GM19463 (cell line): ENCODE data around the gene GPRIN1.
A peak's percentile ranks its signal among the peaks of the same experiment; 100 is the strongest.

Experiments
- ATAC-seq: cut with Tn5 transposase; IDR thresholded peaks from one replicate; pipeline ENCODE4 v1.9.1; 2021; ENCODE audit warnings: mild to moderate bottlenecking, moderate library complexity; ENCODE audit not compliant: unreplicated experiment

Gene GPRIN1

DNA sequence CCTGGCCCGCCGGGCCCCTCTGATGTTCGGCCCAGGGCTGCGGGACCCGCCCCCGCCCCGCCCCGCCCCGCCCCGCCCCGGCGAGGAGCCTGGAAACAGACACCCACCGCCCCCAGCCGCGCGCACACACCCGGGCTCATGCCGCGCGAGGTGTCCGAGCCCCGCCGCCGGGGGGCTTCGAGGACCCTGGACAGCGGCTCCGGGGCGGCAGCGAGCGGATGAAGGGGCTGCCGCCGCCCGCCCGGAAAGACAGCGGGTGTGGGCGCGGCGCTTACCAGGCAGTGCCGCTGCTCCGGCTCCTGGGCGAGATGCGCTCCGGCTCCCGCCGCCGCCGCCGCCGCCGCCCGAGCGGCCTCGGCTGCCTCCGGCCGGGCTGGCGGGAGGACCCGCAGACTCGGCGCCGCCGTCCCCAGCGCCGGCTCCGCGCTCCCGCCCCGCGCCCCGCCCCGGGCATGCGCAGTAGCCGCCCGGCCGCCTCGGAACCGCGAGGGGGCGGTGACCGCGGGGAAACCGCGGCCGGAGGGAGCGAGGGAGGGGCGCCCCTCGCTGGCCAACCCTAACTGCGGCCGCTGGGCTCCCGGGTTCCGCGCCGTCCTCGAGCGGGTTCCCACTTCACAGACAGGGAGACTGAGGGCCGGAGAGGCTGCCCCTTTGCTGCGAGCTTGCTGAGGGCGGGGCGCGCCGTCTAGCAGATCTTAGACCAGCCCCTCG is at the start of gene GPRIN1:
GPRIN1 (minus strand) TSS at position 433 of the 711 bp plus-strand sequence. CDS start 10,322 bp downstream, outside the sequence.
- ATAC-seq, result peak; percentile 76

DNA sequence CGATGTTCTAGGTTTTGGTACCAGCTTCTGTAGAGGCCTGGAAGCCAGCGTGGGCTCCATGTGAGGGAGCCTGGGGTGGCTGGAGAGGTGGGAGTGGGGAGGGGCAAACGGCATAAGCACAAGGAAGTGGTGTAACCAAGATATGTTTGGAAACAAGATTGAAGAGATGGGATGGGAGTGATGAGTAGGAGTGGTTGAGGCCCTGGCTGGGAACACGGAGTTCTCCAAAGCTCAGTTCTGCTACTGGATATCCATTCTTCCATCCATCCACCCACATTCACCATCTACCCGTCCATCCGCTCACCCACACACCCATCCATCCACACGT is 49.5 kb upstream of the GPRIN1 start:
- ATAC-seq, result no peak

DNA sequence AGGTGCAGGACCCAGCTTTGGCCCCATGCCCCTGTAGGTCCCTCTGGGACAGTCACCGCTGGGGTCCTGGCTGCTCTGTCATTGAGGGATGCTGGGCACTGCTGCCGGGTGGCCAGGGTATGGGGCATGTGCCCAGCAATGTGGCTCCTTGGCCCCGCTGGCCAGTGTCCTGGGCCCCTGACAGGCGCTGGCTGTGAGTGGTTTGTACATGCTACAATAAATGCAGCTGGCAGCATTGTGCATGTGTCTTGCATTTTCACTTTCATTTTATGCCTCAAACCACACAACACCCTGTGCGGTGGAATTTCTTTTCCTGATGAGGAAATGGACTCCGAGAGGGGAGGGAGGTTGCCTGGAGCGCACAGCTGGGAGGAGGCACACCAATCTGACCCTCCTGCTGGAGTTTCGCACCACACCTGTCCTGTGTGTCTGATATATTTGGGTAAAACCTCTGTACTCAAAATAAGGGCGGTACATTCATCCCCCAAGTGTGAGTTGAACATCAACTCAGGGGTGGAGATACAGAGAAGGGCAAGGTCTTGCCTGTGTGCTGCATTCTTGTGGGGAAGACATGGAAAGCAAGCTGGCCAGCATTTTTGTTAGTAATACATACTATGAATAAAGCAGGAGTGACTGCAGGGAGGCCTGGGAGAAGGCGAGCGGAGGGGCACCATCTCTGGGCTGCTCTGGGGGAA is 49.0 kb upstream of the GPRIN1 start:
- ATAC-seq, result no peak

DNA sequence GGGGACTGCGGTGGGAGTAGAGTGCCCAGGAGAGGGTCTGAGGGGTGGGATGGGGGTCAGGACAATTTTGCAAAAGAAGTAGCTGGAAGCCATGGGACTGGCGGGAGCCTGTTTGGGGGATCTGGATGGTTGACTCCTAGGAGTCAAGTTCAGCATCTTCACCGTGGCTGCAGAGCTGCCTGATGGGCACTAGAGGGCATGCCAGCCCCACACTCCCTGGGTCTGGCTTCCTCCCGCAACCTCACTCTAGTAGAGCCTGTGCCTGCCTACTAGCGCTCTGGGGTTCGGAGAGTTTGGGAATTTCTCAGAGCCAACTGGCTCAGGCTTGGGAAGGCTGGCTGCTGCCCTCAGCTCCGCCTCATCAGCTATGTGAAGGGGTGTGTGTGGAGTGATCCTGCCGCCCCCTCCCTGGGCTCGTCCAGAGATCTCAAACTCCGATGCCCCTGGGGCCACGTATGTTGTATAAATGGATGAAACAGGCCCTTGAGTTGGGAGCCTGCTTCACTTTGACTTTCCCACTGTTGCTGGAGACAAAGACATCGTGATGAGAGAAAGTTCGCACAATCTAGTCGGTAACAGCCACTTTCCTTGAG is 48.1 kb upstream of the GPRIN1 start:
- peak; percentile 58 for ATAC-seq

DNA sequence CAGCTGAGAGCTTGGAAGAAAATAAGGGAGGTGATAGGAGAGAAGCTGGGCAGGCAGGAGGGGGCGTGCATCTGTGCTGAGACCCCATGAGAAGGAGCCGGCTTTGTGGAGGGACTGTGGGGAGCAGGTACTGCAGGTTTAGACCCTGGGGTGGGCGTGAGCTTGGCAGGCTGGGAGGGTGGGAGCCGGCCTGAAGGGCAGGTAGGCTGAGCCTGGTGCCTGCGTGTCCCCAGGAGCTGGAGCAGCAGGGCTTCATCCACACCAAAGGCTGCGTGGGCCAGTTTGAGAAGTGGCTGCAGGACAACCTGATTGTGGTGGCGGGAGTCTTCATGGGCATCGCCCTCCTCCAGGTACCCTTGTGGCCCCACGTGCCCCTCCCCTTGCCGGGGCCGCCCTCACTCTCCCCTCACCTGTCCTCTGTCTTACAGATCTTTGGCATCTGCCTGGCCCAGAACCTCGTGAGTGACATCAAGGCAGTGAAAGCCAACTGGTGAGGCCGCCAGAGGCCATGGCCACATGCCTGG is 46.6 kb upstream of the GPRIN1 start:
- no peak for ATAC-seq

DNA sequence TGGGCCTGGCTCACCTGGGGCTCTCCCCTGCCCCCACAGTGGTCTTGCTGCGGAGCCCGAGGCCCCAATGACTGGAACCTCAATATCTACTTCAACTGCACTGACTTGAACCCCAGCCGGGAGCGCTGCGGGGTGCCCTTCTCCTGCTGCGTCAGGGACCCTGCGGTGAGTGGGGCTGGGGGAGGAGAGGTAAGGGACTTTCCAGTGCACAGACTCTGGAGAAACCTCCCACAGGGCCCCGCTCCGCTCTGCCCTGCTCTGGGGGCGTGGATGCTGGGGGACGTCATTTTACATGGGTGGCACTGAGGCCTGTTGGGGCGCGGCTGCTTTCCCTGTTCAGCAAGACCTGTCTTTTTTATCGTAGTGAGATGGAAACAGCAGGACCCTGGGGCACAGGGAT is 44.9 kb upstream of the GPRIN1 start:
- ATAC-seq, result no peak

DNA sequence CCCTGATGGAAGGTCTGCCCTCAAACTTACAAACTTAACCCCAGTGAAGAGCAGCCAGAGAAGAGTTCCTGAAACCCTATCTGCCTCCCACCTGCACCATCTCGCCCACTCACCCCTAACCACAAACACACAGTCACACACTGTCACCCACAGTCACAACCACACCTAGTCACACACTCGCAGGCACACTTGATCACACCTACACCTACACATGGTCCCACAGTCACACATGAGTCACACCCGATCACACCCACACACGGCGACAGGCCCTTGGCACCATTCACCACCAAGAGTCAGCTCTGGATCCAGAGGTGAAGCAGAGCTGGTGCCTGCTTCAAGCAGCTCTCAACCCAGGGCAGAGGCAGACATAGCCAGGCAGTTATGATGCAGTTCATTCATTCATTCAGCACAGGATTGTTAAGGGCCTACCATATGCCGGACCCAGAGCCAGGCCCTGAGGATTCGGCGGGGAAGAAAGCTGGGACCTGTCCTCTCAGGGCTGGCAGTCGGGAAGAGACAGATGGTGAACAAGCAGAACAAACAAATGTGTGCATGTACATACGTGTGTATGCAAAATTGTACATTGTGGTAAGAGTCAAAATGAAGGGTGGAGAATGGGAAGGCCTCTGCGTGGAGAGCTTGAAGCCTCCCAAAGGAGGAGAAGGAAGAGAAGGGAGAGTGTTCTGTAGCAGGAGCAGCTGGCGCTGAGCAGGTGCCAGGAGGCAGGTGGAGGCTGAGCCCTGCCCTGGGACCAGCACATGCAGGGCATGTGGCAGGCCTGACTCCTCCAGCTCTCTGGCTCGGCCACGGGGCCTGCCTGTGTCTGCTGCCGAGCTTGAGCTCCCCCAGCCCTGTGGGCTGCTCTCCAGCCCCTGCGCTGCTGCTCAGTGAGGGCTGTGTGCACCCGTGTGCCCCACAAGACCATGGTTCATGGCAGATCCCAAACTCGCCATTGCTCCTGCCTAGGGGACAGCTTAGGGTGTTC is 43.7 kb upstream of the GPRIN1 start:
- no peak for ATAC-seq

DNA sequence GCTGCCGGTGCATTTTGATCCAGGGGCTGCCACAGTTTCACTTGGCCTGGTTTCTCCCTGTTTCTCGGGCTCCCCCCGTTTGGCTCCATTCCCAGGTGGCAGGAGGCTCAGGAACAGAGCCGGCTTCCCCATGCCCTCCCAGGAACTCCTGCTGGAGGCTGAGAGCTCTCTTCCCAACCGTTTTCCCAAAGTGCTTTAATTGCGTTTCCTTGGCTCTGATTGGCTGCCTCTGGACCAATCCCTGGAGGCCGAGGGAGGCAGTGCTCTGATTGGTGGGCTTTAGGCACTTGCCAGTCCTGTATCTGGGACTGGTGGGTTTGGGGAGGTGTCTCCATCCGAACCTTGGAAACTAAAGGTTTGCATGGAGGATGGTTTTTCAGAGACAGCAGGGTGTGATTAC is 42.2 kb upstream of the GPRIN1 start:
- ATAC-seq, result no peak

DNA sequence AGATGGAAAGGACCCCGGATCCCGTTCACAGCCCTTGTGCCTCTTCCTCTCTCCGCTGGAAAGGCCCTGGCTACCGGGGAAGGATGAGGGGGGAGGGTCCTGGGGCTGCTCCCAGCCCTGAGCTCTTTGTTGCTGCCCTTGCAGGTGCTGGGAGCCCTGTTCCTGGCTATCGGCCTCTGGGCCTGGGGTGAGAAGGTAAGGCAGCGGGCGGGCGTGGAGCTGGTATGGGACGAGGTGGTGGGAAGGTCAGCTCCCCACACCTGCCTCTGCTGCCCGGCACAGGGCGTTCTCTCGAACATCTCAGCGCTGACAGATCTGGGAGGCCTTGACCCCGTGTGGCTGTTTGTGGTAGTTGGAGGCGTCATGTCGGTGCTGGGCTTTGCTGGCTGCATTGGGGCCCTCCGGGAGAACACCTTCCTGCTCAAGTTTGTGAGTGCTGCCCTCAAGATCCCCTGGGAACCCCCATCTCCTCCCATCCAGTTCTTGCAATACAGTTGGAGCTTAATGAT is 41.6 kb upstream of the GPRIN1 start:
- no peak for ATAC-seq

DNA sequence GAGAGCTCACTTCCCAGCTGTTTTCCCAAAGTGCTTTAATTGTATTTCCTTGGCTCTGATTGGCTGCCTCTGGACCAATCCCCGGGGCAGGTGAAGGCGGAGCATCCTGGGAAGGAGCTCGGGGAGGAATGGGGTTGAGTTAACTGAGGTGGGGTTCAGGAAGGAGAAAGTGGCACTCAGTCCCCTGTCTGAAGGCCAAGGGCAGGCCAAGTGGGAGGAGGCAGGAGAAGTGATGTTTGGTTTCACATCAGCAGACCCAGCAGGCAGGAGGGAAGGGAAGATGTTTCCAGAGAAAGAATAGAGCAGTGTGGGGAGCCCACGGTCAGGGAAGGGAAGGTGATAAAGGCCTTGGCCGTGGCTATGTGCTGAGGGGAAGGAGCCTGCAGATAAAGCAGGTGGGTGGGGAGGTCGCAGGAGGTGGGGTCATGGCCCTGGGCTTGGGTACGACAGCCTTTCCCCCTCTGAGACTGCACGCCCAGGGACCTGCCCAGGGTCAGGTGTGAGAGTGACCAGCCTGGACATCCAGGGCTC is 40.5 kb upstream of the GPRIN1 start:
- ATAC-seq, result no peak

DNA sequence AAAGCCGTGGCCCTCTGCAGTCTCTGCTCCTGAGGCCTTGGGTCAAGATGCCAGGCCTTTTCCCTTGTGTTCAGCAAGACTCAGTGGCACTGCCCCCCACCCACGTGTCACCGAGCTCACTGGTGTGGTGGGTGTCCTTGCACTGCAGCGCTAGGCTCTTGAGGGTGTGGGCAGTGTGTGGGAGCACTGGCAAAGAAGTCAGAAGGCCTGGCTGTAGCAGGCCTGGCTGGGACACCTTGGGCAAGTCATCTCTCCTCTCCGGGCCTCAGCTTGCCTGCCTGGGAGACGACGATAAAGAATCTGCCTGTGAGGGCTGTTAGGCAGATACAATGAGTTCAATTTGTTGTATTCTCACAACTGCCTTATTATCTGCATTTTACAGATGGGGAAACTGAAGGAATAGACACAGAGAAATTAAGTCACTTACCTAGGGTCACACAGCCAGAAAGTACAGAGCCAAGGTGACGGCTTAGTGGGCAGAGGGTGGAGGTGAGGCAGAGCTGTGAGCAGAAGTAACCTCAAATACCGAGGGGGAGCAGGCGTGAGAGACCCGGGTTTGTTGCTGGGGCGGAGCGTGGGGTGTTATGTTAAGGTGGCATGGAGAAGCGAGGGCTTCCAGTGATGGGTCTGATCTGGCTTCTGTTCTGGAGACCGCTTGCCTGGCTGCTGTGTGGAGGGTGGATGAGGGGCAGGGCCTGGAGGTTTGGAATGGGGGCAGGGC is 38.7 kb upstream of the GPRIN1 start:
- ATAC-seq, result no peak

DNA sequence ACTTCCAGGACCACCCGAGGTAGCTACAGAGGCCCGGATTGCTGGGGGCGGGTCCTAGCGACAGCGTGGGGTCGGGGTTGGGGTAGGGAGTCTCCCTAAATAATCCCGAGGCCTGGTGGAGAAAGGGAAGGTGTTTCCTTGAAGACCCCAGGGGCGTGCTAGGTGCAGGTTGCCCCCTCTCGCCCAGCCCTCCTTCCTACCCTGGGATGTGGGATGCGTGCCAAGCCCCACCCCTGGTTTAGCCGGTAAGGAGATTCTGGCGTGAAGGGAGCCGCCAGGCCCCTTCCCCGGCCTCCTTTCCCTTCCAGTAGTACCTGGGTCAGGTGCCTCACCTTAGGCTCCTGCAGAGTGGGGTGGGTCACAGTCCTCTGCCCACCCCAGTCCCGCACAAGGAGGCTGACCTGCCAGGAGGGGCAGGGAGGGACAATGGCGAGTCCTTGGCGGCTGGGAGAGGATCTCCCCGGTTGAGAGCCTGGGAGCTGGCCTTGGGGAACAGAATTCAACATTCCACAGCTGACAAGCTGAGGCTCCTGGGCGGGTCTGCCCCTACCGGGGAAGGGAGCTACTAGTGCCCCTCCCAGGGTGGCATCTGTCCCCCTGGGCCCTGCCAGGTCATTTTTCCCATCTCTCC is 38.0 kb upstream of the GPRIN1 start:
- no peak for ATAC-seq

DNA sequence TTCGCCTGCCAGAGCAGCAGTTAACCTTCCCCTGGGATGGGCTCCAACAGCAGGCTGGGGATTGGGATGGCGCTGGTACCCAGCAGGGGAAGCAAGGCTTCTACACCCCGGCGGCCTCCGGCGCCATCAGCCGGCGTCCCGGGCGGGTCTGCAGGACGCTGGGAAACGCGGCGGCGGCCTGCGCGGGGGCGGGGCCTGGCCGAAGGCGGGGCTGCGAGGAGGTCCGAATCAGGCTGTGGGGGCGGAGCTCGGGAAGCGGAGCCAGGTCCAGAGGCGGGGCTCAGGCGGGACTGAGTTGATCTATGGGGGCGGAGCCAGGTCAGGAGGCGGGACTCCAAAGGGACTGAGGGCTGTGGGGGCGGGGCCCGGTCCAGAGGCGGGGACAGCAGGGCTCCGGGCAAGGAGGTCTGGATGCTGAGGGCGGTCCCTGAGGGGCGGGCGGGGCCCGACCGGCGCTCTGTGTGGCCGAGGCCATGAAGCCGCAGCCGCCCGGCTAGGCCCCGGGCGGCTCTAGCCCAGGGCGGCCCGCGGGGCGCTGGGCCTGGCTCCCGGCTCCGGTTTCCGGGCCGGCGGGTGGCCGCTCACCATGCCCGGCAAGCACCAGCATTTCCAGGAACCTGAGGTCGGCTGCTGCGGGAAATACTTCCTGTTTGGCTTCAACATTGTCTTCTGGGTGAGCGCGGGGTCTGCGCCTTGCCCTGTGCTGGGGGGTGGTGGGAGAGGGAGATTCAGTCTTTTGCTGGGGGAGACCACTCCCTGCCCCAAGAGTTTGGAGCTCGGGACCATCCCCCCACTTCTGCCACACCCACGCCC is 37.3 kb upstream of the GPRIN1 start, which contains the start of gene TSPAN17:
TSPAN17 (plus strand) TSS at position 455 of the 813 bp plus-strand sequence; CDS start at position 587, 132 bp downstream.
- ATAC-seq, result peak; percentile 90

DNA sequence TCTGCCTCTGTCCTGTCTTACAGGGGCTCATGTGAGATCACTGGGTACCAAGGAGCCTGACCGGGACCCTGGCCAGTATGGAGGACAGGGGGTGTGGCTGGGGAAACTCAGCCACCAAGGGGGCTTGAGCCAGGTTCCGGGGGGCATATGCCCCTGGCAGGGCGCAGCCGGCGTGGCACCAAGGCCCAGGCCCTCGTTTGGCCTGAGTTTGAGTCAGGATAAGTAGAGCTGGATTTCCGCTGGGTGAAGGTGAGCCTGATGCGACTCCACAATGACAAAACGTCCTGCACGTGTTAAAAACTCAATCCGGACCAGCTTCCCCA is 36.7 kb upstream of the GPRIN1 start:
- ATAC-seq, result peak; percentile 2

DNA sequence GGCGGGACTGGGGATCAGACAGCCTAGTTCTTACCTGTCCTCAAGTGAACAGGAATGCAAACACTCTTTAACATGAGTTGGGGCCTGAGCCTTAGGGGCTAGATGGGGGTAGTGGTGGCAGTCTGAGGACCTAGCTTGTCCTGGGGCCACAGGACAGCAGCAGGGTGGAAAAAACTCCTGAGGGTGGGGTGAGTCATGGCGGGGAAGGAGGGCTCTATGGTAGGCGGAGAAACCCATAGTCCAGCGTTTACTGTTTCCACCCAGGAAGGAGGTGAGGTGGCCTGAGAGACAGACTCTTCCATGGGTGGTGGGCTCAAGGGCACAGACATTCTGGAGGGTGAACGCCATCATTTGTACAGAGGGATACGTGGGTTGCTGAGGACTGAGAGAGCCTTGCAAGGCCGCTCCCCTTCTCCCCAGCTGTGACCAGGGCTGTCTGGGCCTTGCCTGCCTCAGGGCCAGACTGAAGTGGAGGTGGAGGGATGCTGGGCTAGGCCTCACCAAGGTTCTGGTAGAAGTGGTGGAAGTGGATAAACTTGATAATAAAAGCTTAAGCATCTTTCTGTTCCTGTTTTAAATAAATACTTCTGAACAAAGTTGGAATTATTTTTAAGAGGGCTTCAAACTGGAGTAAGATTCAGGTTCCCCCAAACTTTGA is 36.2 kb upstream of the GPRIN1 start:
- no peak for ATAC-seq

DNA sequence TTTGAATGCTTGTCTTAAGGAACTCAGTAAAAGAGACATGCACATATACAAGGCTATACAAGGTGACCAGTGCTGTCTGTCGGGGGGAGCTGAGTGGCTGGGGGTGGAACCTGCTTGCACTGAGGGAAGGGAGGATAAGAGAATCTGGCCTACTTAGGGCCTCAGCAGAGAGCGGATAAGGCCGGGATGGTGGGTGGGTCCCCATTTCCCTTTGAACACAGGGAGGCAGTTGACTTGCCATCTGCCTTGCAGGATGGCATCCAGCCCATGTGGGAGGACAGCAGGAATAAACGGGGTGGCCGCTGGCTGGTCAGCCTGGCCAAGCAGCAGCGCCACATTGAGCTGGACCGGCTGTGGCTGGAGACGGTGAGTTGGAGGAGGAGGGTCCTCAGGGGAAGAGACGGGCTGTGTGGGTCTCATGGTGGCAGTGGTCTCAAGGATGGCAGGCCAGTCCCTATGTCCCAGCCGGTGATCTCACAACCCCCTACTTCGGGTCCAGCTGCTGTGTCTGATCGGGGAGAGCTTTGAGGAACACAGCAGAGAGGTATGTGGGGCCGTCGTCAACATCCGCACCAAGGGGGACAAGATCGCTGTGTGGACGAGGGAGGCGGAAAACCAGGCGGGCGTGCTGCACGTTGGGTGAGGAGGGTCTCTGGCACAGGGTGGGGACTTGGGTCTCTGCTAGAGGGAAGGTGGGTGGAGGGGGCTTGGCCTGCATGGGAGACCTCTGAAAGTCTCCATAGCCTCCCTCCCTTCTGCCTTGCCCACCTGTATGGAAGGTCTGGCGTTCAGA is 35.1 kb upstream of the GPRIN1 start:
- no peak for ATAC-seq

DNA sequence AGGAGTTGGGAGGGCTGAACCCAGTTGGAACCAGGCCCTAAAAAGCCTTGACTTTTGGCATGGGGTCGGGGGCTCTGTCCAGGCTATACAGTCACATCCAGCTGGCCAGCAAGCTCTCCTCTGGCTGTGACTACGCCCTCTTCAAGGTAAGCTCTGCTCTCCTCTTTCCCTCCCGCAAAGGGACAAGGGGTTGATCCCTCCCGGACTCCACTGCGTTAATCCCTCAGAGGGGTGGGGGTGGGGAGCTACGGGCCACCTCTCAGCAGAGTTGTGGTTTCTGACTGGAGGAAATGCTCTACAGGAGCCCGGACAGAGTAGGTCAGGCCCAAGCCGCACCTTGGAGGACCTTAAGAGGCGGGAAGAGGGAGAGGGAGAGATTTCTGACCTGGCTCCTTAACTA is 34.3 kb upstream of the GPRIN1 start:
- no peak for ATAC-seq
